HG03457 (cell line): ENCODE results near the gene TSR2.
A peak's percentile ranks its signal among the peaks of the same experiment; 100 is the strongest.

Source experiments
- ATAC-seq: cut with Tn5 transposase; IDR thresholded peaks from one replicate; pipeline ENCODE4 v1.9.1; 2021; ENCODE audit warnings: moderate number of reproducible peaks; ENCODE audit not compliant: unreplicated experiment

Gene TSR2, protein sequence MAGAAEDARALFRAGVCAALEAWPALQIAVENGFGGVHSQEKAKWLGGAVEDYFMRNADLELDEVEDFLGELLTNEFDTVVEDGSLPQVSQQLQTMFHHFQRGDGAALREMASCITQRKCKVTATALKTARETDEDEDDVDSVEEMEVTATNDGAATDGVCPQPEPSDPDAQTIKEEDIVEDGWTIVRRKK

DNA sequence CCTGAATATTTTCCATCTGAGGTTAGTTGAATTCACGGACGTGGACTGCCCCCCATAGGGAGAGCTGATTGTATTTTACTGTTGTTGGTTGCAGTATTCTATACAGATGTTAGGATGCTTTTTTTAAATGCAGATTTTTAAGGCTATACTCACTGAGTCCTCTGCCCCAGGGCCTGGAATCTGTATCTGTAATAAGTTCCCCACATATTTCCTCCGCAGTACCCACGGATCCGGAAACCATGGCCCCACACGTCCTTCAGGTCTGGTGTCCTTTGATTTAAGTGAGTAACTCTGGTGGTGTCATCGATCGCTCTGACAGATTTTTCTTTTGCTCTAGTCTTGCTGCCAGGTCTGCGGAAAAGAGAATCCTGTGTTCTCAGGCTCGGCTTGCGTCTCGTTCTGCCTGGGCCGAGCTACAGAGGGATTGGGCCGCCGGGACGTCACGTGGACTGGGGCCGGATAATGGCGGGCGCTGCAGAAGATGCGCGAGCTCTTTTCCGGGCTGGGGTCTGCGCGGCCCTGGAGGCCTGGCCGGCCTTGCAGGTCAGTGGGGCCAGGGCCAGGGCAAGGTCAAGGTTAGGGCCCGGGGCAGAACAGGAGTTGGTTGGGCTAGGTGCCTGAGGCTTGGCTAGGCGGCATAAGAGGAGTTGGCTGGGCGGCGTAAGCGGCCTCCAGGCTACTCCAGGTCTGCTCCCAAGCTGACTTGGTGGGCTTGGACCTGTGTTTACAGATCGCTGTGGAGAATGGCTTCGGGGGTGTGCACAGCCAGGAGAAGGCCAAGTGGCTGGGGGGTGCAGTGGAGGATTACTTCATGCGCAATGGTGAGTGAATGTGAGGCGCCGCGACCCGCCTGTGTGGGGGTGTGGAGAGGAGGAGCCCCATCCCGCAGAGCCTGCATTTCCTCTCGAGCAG is at the start of gene TSR2:
TSS of gene TSR2 (plus strand) at position 445 of the 912 bp plus-strand sequence. CDS start at position 463, 18 bp downstream.
- ATAC-seq: peak; percentile 93

DNA sequence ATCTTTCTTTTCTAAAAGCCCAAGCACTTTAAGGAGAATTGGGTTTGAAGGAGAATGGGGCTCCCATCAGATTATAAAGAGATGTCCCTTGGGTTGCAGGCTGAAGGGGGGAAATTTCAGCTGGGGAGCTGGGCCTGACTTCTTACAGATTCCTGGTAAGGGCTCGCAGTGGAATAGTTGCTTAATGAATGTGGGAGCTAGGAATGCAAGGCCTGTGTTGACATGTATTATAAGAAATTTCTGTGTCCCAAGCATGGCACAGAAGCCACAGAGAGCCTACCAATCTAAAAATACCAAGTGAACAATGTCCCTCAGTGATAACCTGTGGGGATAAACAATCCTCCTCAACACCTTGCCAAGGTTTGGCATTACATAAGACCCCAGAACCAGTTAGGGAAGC is 43.1 kb upstream of the TSR2 start:
- ATAC-seq: no peak

DNA sequence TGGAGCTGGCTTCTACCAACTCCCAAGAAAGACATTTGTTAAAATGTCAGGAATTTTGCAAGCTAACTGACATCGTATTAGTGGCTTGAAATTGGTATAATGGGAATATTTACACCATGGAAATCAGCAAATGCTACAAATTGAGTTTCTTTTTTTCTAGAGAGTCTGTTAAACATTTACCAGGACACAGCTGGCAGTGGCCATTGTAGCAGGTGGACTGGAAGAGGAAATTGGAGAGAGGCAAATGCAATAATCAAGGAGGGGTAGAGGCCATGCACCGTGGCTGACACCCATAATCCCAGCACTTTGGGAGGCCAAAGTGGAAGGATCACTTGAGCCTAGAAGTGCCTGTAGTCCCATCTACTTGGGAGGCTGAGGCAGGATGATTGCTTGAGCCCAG is 32.9 kb upstream of the TSR2 start:
- no peak for ATAC-seq

GRCh38 chrX:54411732-54412131 is 28.5 kb upstream of the TSR2 start:
- no peak for ATAC-seq

GRCh38 chrX:54413753-54414152 is 26.5 kb upstream of the TSR2 start:
- no peak for ATAC-seq

DNA sequence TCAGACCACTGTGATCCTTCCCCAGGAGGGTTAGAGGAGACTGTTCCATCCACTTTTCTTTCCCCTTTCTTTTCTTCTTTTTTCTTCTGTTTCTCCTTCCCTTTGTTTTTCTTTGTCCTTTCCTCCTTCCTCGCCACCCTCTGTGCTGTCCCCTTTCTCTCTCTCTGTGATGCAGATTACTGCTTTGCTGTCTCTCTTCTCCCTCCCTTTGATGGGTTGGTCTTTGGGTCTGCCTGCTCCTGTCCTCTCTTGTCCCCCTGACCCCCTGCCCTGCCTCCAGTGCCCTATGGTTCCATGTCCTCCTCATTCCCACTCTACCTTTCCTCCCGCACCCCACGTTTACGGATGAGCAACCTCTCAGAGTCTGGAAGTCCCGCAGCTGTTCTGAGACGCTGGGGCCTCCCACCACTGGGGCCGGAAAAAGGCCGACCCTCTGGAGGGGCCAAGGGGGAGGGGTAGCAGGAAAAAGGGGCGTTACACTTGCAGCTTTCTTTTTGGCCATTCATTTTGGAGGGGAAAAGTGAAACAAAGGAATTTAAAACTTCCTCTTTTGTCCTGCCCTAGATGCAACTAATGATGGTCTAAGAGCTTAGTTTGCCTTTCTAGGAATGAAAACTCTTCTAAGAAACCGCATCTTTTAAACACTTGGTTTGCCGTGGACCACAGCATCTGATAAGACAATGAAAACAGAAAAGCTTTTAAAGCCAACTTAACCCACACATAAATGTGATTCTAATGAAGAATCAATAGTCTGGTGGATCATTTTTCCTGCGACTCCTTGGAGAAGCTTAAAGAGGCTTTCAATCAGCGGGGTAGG is 24.5 kb upstream of the TSR2 start:
- ATAC-seq: no peak

DNA sequence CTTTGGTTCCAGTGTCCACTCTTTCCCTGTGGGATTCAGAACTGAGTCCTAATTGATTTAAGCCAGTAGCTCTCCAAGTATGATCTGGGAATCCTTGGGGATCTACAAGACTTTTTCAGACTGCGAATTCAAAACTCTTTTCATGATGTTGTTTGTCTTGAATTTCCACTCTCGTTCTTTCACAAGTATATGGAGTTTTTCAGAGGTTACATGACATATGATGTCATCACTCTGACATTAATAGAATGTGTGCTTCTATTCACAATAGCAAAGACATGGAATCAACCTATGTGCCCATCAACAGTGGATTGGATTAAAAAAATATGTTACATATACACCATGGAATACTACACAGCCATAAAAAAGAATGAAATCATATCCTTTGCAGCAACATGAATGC is 23.2 kb upstream of the TSR2 start:
- ATAC-seq: no peak

DNA sequence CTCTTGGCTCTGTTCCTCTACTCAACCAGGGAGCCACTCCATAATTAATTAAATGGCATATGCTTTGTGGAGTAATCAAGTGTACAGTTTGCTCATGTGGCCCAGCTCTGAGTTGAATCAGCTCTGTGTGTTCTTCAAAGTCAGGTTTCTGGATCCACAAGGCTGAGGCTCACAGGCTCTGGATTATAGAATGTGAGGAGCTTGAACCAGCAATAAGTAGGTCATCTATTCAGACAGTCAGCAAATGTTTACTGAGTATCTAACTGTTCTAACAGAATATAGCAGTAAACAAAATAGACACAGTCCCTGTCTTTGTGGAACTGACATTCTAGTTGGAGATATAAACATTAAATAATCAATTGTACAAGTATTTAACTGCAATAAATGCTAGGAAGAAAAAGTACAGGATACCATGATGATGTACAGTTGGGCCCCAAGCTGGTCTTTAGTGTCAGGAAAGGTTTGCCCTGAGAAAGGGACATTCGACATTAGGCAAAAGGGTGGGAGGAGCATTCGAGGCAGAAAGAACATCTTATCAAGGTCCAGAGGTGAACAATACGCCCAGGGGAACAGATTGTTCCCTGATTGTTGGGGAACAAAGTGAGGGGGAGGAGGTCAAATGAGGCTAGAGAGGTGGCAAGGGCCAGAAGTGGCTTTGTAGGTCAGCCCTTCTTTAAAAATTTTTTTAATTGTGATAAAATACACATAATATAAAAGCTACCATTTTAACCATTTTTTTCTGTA is 20.5 kb upstream of the TSR2 start:
- ATAC-seq: no peak

- ATAC-seq: no peak
These were observed 18.0 kb upstream of the TSR2 start for GRCh38 chrX:54422168-54422567.

DNA sequence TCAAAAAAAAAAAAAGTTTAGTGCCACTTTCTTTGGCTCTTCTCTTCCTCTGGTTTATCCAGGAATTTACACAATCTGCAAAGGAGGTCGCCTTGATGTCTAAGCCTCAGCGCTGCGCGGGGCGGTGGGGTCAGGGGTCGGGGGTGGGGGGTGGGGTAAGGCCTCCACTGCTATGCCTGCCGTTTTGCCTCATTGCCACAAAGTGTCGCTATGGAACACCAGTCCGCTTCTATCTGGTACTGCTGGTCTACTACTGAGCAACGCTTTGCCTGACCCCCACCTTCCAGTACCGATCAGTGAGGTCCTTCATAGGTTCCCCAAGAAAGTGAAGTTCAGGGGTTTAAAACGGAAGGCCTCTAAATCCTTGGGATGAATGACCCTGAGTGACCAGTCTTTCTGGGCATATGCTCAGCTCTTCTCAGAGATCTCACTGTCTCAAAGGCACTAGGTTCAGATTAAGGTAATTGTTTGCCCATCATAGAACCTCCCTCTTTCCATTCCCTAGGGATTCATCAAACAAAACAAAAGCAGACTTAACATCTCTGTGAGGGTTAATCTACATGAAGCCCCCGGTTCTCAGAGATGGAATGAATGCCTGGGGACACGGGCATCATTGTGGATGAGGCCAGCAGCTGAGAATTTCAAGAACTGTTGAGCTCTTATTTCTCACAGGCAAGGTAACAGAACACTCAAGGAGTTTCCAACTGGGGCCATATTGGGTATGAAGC is 16.9 kb upstream of the TSR2 start:
- ATAC-seq: no peak

DNA sequence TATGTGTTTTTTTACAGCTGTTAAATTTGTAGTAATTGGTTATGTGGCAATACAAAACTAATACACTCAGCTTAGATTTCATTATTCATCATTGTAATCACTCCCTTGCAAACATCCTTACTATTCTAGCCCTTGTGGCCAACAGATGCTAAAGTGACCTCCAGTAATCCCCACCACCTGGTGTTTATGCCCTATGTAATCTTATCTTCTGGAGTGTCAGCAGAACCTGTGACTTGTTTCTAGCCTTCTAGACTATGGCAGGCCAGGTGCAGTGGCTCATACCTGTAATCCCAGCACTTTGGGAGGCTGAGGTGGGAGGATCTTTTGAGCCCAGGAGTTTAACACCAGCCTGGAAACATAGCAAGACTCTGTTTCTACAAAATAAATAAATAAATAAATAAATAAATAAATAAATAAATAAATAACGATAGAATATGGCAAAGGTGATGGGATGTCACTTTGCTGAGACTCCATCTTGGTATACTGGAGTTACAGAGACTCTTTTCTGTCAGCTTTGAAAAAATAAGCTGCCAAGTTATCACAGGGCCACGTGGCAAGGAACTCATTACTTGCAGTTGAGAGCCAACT is 12.3 kb upstream of the TSR2 start:
- ATAC-seq: no peak

DNA sequence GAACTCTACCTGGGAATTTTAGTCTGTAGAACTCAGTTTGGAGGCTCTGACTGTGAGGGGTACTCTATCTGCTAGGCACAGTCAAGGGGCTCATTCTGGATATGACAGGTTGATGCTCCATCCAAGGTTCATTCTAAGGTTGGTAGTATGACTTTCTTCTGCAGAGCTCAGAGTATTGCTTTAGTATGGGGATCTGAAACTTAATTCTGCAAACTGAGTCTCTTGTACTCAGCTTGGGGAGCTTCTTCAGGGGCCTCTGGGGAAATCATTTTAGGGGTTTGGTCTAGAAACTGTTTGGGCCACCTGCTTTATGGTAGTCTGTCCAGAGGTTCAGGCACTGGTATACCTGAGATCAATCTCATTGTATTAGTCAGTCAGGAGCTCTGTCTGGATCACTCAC is 9.7 kb upstream of the TSR2 start:
- no peak for ATAC-seq

- no peak for ATAC-seq
These were observed 5.1 kb upstream of the TSR2 start for GRCh38 chrX:54435121-54435520.

GRCh38 chrX:54442790-54443189 is 2.6 kb downstream of the TSR2 start:
- ATAC-seq: no peak

GRCh38 chrX:54444752-54445151 is 4.5 kb downstream of the TSR2 start:
- ATAC-seq: no peak

- no peak for ATAC-seq
These were observed 5.9 kb downstream of the TSR2 start for GRCh38 chrX:54446084-54446483.

DNA sequence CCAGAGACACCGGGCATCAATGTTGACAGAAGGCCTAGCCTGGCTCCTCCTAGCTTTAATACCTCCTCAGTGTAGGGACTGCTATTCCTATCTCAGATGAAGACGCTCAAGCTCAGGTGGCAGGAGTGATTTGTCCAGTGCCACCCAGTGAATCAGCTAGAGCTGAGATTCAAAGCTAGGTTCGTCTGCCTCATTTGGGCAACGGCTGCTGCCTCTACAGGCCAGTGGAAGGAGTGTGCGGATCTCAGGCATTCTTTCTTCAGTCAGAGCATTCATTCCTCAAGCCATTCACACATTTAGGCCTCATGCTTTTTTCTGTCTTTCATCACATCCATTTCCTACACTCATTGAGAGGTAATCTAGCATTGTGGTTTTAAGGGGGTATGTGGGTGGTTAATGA is 7.3 kb downstream of the TSR2 start:
- ATAC-seq: no peak

DNA sequence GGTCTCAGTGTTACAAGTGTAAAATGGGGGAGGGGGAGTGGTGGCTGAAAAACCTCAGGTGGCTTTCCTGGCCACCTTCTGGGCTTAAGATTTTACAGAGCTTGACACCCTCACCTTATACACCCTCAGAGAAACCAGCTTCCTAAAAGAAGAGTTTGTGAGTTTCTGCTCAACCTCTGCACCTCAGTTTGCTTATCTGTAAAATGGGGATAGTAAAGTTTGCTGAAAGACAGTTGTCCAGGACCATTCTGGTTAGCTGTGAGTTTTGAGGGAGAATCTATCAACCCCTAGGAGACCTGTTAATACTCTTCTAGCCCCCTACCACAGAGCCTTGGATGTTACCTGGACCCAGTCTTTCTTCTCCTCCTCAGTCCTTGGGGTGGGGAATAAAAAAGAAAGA is 9.7 kb downstream of the TSR2 start:
- no peak for ATAC-seq

DNA sequence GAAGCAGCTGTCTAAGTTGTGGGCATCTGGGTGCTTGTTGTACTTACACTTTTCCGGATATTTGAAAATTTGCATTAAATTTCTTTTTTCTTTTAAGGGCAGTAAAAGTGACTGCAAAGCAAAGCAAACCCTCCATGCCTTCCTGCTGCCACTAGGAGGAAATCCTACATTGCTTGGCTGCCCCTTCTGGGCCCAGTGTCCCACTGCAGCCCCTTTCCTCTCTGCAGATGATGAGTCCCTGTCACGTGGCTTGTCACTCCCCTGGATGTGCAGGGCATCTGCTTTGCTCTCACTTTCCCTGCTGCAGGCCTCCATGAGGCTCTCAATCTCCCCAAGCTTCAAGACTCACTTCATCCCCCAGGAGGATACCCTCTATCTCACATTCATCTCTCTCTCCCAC is 12.7 kb downstream of the TSR2 start:
- ATAC-seq: no peak
